ENCODE data around the gene FOXK2. TPM values are rescaled to one million over a fixed set of nuclear protein-coding genes. Genes with fewer than 3 reads are reported as not detected.
"Not testable (repeated sequence)": the region's sequence is repeated elsewhere in the genome, so short reads cannot be mapped to it uniquely, and the experiment has no call there.

FOXK2 gene
- total RNA-seq, 1 experiment from 2014 or later, result 72.0 TPM

DNA sequence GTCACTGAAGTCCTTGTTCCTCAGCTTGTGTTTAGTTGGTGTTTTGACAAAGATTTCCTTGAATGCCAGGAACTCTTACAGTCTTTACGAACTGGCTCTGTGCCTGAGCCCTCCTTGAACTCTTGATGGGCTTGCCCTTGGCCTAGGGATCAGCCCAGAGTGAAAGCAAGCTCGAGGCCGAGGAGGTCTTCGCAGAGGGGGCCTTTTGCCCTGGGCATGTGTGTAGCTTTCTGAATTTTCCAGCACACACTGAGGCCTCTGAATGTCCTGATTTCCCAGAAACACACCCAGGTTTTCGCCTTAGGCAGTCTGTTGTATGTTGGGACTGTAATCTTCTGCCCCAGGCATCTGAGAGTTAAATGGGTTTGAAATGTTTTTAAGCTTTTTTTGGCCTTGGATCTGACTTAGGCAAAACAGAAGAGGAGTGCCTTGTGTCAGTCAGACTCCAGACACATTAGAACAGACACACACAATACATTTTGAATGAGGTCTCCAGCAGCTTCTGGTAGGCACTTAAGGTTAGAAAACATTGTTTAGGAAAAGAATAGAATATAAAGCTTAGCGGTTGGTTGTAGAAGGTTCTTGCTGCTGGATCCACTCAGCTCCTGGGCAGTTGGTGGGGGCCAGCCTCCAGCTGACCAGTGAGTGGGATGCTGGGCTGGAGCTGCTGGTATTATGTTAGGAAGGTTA, 17.1 kb downstream of the FOXK2 start:
- Histone ChIP-seq H3K79me2 (ENCODE audit: insufficient read depth, low read length) (peaks cover 68% of the 10 kb centered on the region; the same call in 1 of the 2 replicates), H3K18ac (ENCODE audit: insufficient read length, low read depth, low read length) (no peak overlapping the region), H3K23ac (ENCODE audit: insufficient read length, low read depth, low read length) (no peak overlapping the region), H2BK20ac (ENCODE audit: low read depth, low read length, poor library complexity, severe bottlenecking) (no peak overlapping the region), H3T11ph (ENCODE audit: low read length) (no peak overlapping the region), H3K4me1 (ENCODE audit: insufficient read depth, low read length) (0 out of 2 replicates have a peak, but pooled peaks cover 4% of the 10 kb centered on the region), H3K23me2 (ENCODE audit: insufficient read length, low read depth, low read length, poor library complexity, severe bottlenecking) (no peaks in the 10 kb centered on the region), H4K20me1 (ENCODE audit: control insufficient read depth, insufficient read depth, insufficient read length) (peaks cover 4% of the 10 kb centered on the region), H3K27me3 (ENCODE audit: insufficient read depth, low read length) (no peaks in the 10 kb centered on the region), H3K56ac (ENCODE audit: insufficient read length, low read depth, low read length) (no peak overlapping the region), H3K4me2 (ENCODE audit: insufficient read depth, insufficient read length, low read length) (no peak overlapping the region), H4K8ac (replicated peaks; ENCODE audit: insufficient read length, low read depth, low read length) (no peak overlapping the region), H2BK15ac (ENCODE audit: low read depth, low read length) (no peak overlapping the region), H3K14ac (ENCODE audit: insufficient read depth, low read length) (peak overlapping the region; percentile 48; the same call in 1 of the 2 replicates), H4K91ac (ENCODE audit: insufficient read length, low read depth, low read length) (no peak overlapping the region), H2BK120ac (ENCODE audit: low read depth, low read length, poor library complexity, severe bottlenecking) (no peak overlapping the region), H2AFZ (ENCODE audit: low read length) (no peak overlapping the region), H3K4ac (ENCODE audit: low read depth, low read length) (no peak overlapping the region), H2BK12ac (ENCODE audit: insufficient read length, low read depth, low read length) (no peak overlapping the region), H2AK5ac (ENCODE audit: insufficient read length, low read length) (no peak overlapping the region), H3K9me3 (ENCODE audit: control insufficient read depth, low read depth, low read length) (no peaks in the 10 kb centered on the region), H3K27ac (ENCODE audit: insufficient read length, low read depth, low read length) (peak overlapping the region; percentile 33), H3K9ac (ENCODE audit: extremely low read depth, insufficient read length, low read length) (no peak overlapping the region), H4K5ac (ENCODE audit: insufficient read length, low read depth, low read length) (no peak overlapping the region), H3K79me1 (ENCODE audit: insufficient read depth, low read depth, low read length, poor library complexity, severe bottlenecking) (no peaks in the 10 kb centered on the region), H2BK5ac (ENCODE audit: insufficient read length, low read length) (no peak overlapping the region)
- H3K9me3 Mint-ChIP-seq, result no peaks in the 10 kb centered on the region
- peak overlapping the region in 2 of 3 experiments; percentile 27 to 90; a peak in 5 of 7 replicates for H3K27ac Mint-ChIP-seq
- peaks cover 0 to under 1% (median 0%) of the 10 kb centered on the region in 3 experiments; a peak in 3 of 7 replicates for H3K36me3 Mint-ChIP-seq (ENCODE audit: insufficient read depth in 1 of 3, low read depth in 3 of 3)
- no peak for DNase-seq
- TF ChIP-seq, protein P1, sequence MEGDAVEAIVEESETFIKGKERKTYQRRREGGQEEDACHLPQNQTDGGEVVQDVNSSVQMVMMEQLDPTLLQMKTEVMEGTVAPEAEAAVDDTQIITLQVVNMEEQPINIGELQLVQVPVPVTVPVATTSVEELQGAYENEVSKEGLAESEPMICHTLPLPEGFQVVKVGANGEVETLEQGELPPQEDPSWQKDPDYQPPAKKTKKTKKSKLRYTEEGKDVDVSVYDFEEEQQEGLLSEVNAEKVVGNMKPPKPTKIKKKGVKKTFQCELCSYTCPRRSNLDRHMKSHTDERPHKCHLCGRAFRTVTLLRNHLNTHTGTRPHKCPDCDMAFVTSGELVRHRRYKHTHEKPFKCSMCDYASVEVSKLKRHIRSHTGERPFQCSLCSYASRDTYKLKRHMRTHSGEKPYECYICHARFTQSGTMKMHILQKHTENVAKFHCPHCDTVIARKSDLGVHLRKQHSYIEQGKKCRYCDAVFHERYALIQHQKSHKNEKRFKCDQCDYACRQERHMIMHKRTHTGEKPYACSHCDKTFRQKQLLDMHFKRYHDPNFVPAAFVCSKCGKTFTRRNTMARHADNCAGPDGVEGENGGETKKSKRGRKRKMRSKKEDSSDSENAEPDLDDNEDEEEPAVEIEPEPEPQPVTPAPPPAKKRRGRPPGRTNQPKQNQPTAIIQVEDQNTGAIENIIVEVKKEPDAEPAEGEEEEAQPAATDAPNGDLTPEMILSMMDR (conservative IDR thresholded peaks at IDR 0.05), result no peak
- H3K4me3 Mint-ChIP-seq, result no peak overlapping the region
- WGBS (ENCODE audit: extremely low coverage, insufficient read length, low lambda C conversion rate), result no CpG with 5 or more reads among the region's 6 CpGs
- peaks cover 34 to 40% of the 10 kb centered on the region in 2 experiments for H3K4me1 Mint-ChIP-seq
- no peaks in the 10 kb centered on the region for H3K27me3 Mint-ChIP-seq (ENCODE audit: low read depth)

DNA sequence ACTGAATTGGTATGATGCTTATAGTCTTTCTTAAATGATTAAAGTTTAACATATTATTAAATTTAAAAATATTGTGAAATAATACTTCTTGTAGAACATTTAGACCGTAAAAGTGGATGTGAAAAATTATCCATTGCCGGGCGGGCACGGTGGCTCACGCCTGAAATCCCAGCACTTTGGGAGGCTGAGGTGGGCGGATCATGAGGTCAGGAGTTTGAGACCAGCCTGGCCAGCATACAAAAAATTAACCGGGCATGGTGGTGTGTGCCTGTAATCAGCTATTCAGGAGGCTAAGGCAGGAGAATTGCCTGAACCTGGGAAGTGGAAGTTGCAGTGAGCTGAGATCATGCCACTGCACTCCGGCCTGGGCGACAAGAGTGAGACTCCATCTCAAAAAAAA, 17.7 kb downstream of the FOXK2 start:
- not testable (repeated sequence) for H3K4me2 ChIP-seq (ENCODE audit: insufficient read depth, insufficient read length, low read length); H2BK12ac ChIP-seq (ENCODE audit: insufficient read length, low read depth, low read length); H3K14ac ChIP-seq (ENCODE audit: insufficient read depth, low read length); H3K36me3 Mint-ChIP-seq (ENCODE audit: insufficient read depth in 1 of 3, low read depth in 3 of 3); H3K23ac ChIP-seq (ENCODE audit: insufficient read length, low read depth, low read length); H3K9me3 Mint-ChIP-seq; H3K27me3 Mint-ChIP-seq (ENCODE audit: low read depth); H4K5ac ChIP-seq (ENCODE audit: insufficient read length, low read depth, low read length); H4K91ac ChIP-seq (ENCODE audit: insufficient read length, low read depth, low read length); H2AK5ac ChIP-seq (ENCODE audit: insufficient read length, low read length); H3K79me1 ChIP-seq (ENCODE audit: insufficient read depth, low read depth, low read length, poor library complexity, severe bottlenecking); H2BK120ac ChIP-seq (ENCODE audit: low read depth, low read length, poor library complexity, severe bottlenecking); H2BK20ac ChIP-seq (ENCODE audit: low read depth, low read length, poor library complexity, severe bottlenecking); H4K20me1 ChIP-seq (ENCODE audit: control insufficient read depth, insufficient read depth, insufficient read length); H2AFZ ChIP-seq (ENCODE audit: low read length); H3K18ac ChIP-seq (ENCODE audit: insufficient read length, low read depth, low read length); H2BK5ac ChIP-seq (ENCODE audit: insufficient read length, low read length); H3K9ac ChIP-seq (ENCODE audit: extremely low read depth, insufficient read length, low read length); H2BK15ac ChIP-seq (ENCODE audit: low read depth, low read length); H3T11ph ChIP-seq (ENCODE audit: low read length); H3K4me1 ChIP-seq (ENCODE audit: insufficient read depth, low read length); H3K23me2 ChIP-seq (ENCODE audit: insufficient read length, low read depth, low read length, poor library complexity, severe bottlenecking); H3K56ac ChIP-seq (ENCODE audit: insufficient read length, low read depth, low read length); H3K27me3 ChIP-seq (ENCODE audit: insufficient read depth, low read length); H3K27ac ChIP-seq (ENCODE audit: insufficient read length, low read depth, low read length); H3K27ac Mint-ChIP-seq; H3K4ac ChIP-seq (ENCODE audit: low read depth, low read length); H3K4me3 Mint-ChIP-seq; H4K8ac ChIP-seq (replicated peaks; ENCODE audit: insufficient read length, low read depth, low read length); H3K9me3 ChIP-seq (ENCODE audit: control insufficient read depth, low read depth, low read length); DNase-seq
- WGBS (ENCODE audit: extremely low coverage, insufficient read length, low lambda C conversion rate), result no CpG with 5 or more reads among the region's 9 CpGs
- H3K4me1 Mint-ChIP-seq, result peaks cover 34 to 40% of the 10 kb centered on the region in 2 experiments
- peaks cover 66% of the 10 kb centered on the region; the same call in 1 of the 2 replicates for H3K79me2 ChIP-seq (ENCODE audit: insufficient read depth, low read length)

All from H9 (cell line).